C4-2B (cell line): ENCODE measurements around the gene ARHGEF28.

Source experiments
- CTCF ChIP-seq: fragments of 450-650 bp; conservative IDR thresholded peaks from 2 replicates; pipeline ENCODE4 v1.5.1; 2017; ENCODE audit warnings: mild to moderate bottlenecking
- ZFX ChIP-seq: fragments of 450-650 bp; IDR thresholded peaks from 2 replicates; pipeline ENCODE4 v1.6.1; 2017

DNA sequence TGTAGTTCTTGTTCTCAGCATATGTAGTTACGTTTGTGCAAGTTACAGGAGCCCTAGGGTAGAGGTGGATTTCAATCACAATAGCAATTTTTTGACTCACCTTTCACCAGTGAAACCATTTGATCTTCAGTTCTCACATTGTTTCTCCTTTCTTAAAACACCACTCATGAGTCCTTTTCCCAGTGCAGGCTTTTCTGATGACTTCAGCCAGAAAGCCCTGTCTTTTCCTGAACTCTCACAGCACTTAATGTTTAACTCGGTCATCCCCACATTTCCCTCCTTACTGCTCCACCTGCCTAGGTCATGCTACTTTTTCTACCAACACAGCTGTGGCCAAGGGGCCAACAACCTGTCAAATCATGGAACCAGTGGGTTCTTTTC is 37.9 kb downstream of the ARHGEF28 start:
- no peak for TF ChIP-seq CTCF
- no peak for TF ChIP-seq ZFX
